GM18951 (cell line): ENCODE data around the gene ANKHD1.

ENCODE experiments used
- POLR2A ChIP-seq: IDR thresholded peaks from 4 replicates; pipeline ENCODE4 v1.6.1; 2011; ENCODE audit warnings: mild to moderate bottlenecking; ENCODE audit not compliant: insufficient read length, insufficient read depth; ENCODE audit errors: extremely low read depth
- in situ Hi-C: fragments of 300-500 bp; cut with MboI; formaldehyde crosslinking; loops from one replicate; pipeline ENCODE4 v1.12.0; 2022; ENCODE audit warnings: low sequenced_read_pairs, mixed read lengths, inconsistent platforms; ENCODE audit not compliant: unreplicated experiment

Gene ANKHD1

DNA sequence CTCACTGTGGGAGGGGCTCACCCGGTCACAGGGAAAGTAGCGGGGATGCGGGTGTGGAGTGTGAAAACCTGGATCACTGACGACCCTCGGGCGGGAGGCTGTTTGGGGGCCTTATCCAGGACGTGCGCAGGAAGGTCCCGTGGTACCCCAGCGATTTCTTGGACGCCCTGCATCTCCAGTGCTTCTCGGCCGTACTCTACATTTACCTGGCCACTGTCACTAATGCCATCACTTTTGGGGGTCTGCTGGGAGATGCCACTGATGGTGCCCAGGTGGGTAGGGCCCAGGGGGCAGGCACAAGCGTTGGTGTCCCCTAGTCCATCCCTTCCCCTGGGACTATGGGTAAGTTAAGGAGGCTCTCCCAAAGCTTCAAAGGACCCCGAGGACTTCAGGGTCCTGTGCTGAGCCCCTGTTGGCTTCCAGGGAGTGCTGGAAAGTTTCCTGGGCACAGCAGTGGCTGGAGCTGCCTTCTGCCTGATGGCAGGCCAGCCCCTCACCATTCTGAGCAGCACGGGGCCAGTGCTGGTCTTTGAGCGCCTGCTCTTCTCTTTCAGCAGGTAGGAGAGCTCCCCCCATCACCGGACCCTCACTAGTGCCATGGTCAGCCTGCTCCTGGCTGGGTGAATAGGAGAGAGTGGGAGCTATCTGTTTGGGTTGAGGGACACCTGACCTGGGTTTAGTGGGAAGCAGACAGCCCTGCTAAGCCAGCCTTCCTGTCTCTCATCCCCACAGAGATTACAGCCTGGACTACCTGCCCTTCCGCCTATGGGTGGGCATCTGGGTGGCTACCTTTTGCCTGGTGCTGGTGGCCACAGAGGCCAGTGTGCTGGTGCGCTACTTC lies 37.8 kb upstream of the ANKHD1 start:
- TF ChIP-seq POLR2A, result no peak
- in situ Hi-C loops, result loop anchor here (10.0 kb wide), 1 partner anchor 351 kb away; no protein-coding TSS in a partner anchor

DNA sequence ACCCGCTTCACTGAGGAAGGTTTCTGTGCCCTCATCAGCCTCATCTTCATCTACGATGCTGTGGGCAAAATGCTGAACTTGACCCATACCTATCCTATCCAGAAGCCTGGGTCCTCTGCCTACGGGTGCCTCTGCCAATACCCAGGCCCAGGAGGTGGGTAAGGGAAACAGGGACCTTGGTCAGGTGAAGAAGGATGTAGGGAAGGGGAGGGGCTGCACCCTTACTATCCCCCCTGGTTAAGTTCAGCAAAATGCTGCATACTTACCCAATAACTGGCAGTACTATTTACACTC lies 37.2 kb upstream of the ANKHD1 start:
- TF ChIP-seq POLR2A, result no peak
- in situ Hi-C loops, result loop anchor here (10.0 kb wide), 1 partner anchor 350 kb away; no protein-coding TSS in a partner anchor

DNA sequence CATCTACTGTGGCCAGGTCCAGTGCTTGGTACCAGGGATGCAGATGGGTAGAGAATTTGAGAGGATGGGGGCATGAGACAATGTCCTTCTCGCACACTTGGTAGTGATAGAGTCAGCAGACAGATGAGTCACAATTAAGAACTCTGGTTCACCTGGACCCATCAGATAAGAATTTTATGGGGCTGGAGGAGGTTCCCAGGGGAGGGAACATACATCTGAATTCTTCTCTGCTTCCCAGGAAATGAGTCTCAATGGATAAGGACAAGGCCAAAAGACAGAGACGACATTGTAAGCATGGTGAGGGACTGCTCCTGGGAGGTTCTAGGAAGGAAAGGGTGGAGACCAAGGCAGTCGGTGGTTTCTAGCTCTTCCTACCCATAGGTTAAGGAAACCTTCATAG lies 36.4 kb upstream of the ANKHD1 start:
- in situ Hi-C loops, result loop anchor here (10.0 kb wide), 1 partner anchor 350 kb away; no protein-coding TSS in a partner anchor
- no peak for TF ChIP-seq POLR2A

DNA sequence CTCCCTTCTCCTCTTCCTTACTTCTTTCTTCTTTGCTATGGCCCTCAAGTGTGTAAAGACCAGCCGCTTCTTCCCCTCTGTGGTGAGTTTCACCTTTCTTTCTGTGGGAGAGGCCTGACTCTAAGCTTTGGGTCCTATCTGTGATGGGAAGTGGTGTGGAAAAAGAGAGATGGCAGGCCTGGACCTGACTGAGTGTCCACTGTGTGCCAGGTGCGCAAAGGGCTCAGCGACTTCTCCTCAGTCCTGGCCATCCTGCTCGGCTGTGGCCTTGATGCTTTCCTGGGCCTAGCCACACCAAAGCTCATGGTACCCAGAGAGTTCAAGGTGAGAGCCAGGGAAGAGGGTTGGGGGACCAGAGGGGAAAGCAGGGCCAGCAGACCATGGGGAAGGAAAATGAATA lies 35.7 kb upstream of the ANKHD1 start:
- no peak for TF ChIP-seq POLR2A
- in situ Hi-C loops, result loop anchor here (10.0 kb wide), 1 partner anchor 349 kb away; no protein-coding TSS in a partner anchor

DNA sequence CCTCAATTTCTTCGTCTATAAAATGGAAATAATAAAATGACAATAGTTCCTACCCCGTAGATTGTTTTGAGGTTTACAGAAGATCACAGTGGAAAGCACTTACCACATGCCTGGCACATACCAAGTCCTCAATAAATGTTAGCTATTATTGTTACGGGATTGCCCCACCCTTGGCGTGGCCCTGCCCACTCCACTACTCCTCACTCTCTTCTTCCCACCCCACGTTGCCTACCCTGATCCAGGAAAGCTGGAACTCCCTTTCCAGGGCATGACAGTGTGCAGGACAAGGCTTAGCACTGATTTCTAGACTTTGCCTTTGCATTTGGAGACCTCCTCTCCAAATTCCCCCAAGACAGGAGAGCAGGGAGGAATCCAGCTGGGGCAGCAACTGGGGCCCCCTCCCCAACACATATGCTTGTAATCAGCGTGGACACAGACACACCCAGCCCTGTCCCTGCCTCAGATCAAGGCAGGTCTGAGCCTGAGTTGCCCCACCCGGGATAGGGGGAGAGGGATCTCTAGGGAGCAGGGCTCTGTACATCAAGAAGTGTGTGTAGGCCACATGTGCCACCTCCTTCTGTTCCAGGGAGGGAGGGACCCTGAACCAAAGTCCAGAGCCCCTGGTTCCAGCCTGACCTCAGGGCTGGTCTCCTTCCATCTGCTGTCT lies 34.9 kb upstream of the ANKHD1 start:
- in situ Hi-C loops, result loop anchor here (10.0 kb wide), 1 partner anchor 348 kb away; no protein-coding TSS in a partner anchor
- no peak for TF ChIP-seq POLR2A

DNA sequence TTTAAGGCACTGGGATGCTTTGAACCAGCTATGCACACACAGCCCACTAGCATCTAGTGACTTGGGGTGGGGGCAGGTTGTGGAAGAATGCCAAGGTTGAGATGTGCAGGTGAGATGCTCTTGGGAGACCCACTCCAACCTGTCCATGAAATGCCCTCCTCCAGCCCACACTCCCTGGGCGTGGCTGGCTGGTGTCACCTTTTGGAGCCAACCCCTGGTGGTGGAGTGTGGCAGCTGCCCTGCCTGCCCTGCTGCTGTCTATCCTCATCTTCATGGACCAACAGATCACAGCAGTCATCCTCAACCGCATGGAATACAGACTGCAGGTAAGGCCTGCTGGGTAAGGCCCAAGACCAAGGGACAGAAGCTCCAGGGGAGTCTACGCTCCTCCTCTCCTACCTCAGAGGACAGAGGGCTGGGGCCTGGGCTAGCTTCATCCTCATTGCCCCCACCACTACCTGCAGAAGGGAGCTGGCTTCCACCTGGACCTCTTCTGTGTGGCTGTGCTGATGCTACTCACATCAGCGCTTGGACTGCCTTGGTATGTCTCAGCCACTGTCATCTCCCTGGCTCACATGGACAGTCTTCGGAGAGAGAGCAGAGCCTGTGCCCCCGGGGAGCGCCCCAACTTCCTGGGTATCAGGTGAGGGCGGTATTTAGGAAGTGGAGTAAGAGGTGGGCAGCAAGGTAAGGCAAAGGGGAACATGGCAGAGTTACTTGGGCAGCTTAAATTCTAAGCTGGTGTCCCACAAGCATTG lies 34.2 kb upstream of the ANKHD1 start:
- in situ Hi-C loops, result loop anchor here (10.0 kb wide), 1 partner anchor 347 kb away; no protein-coding TSS in a partner anchor

DNA sequence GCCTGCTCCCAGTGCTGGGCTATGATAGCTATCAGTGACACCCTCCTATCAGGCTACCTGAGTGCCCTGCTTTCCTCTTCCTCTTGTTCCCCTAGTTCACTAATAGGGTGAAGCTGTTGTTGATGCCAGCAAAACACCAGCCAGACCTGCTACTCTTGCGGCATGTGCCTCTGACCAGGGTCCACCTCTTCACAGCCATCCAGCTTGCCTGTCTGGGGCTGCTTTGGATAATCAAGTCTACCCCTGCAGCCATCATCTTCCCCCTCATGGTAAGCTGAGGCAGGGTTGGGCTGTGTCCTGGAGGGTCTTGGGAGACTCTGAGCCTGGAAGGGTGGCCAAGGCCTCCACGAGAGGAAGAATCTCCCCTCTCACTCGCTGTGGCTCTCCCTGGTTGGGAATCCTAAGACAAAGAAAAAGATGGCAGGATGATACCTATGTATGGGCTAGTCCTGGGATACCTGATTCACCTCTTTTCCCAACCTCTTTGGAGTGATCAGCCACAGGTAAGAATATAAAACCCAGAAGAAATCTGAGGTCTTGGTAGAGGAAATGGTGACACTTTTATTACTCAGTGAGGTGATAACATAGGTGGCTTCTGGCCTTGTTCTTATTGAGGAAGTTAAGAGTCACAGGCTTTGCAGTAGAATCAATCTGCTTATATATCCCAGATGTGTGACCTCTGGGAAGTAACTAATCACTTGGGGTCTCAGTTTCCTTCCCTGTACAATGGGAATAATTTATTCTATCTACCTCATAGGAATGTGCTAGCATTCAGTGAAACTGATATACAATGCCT lies 30.1 kb upstream of the ANKHD1 start:
- TF ChIP-seq POLR2A, result no peak
- in situ Hi-C loops, result no loop called here

More for the DNA sequence above, 34.2 kb upstream of the ANKHD1 start:
- TF ChIP-seq POLR2A, result no peak

DNA sequence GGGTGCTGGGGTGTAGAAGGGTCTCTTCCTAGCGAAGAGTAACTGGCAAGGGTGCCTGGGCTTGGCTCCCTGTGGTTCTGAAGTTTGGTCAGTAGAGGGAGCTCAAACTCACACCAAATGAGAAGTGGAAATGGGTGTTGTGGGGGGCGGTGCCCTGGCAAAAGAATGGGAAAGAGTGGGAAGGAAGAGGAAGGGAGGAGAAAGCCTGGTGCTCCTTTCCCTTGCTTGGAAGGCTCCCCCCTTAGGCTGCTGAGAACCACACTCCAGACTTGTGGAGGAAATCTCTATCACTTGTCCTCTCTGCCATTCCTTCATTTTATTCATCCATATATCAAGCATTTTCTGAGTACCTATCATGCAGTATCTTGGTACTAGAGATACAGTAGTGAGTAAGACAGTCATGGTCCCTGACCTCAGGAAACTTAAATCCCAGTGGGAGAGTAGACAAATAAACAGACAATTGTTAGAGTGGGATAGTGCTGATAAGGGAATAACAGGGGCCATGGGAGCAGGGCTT lies 28.6 kb upstream of the ANKHD1 start:
- in situ Hi-C loops, result no loop called here
- TF ChIP-seq POLR2A, result no peak

DNA sequence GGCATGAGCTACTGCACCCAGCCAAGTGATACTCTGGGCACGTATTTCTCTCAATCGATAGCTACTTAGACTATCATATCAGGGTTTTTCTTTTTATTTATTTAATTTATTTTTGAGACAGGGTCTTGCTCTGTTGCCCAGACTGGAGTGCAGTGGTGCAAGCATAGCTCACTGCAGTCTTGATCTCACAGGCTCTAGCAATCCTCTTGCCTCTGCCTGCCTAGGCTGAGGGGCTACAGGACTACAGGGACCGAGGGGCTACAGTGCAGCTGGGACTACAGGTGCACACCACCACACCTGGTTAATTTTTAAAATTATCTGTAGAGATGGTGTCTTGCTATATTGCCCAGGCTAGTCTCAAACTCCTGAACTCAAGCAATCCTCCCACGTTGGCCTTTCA lies 20.3 kb upstream of the ANKHD1 start:
- in situ Hi-C loops, result no loop called here
- no peak for TF ChIP-seq POLR2A

DNA sequence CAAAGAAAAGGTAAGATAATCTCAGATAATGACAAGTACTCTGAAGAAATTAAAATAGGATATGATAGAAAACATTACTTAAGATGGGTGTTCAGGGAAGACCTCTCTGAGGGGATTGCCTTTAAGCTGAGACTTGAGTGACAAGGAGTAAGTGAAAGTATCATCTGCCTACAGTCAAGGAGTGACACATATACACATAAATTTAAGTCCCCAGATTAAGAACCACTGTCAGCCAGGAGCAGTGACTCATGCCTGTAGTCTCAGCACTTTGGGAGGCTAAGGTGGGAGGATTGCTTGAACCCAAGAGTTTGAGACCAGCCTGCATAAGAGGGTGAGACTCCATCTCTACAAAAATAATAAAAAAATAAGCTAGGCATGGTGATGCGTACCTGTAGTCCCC lies 19.7 kb upstream of the ANKHD1 start:
- in situ Hi-C loops, result no loop called here
- TF ChIP-seq POLR2A, result no peak

DNA sequence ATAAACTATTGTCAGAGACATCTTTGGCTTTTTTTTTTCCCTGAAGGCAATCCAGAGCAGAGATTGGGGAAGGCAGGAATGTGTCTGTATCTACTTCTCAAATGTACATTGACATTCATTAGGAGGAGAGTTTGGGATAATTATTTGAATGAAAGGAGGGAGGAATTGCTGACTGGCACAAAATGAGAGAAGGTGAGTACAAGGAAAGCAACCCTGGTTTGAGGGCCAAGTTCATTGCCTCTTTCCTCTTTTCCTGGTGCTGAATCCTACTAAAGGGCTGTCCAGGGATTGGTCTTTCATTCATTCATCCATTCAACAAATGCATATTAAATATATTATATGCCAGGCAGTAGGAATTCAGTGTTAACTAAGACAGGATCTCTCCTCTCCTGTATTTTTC lies 18.8 kb upstream of the ANKHD1 start:
- in situ Hi-C loops, result no loop called here
- TF ChIP-seq POLR2A, result no peak

DNA sequence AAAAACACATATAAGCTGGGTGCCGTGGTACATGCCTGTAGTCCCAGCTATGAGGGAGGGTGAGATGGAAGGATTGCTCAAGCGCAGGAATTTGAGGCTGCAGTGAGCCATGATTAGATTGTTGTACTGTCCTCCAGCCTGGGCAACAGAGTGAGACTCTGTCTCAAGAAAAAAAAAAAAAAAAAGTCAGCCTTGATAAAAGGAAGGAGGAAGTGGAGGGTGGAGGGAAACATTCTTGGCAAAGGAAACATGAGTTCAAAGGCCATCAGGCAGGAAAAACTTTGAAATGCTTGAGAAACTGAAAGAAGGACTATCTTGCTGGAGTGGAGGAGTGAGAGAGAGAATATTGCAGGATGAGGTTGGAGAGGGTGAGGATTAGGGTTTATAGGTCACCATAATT lies 18.3 kb upstream of the ANKHD1 start:
- TF ChIP-seq POLR2A, result no peak
- in situ Hi-C loops, result no loop called here
